ENCODE results near the gene PLET1.
A peak's percentile ranks its signal among the peaks of the same experiment; 100 is the strongest.

Gene PLET1

GRCh38 chr11:112280268-112281126 lies 19.8 kb upstream of the PLET1 start:
- DNase-seq = peak; percentile 42 to 68

- DNase-seq = peak; percentile 61 to 77
These were observed 19.2 kb upstream of the PLET1 start for GRCh38 chr11:112279901-112280267.

GRCh38 chr11:112278803-112279202 lies 18.1 kb upstream of the PLET1 start:
- DNase-seq = no peak

- DNase-seq = no peak
These were observed 17.3 kb upstream of the PLET1 start for GRCh38 chr11:112277941-112278340.

GRCh38 chr11:112277029-112277428 lies 16.4 kb upstream of the PLET1 start:
- no peak for DNase-seq

GRCh38 chr11:112274007-112274783 lies 13.5 kb upstream of the PLET1 start:
- DNase-seq = no peak

- DNase-seq = no peak
These were observed 12.4 kb upstream of the PLET1 start for GRCh38 chr11:112273066-112273465.

- DNase-seq = no peak
These were observed 10.6 kb upstream of the PLET1 start for GRCh38 chr11:112271242-112271641.

- DNase-seq = no peak
These were observed 10.0 kb upstream of the PLET1 start for GRCh38 chr11:112270551-112271180.

GRCh38 chr11:112269139-112269538 lies 8.5 kb upstream of the PLET1 start:
- DNase-seq = no peak

- DNase-seq = no peak
These were observed 7.7 kb upstream of the PLET1 start for GRCh38 chr11:112268406-112268805.

GRCh38 chr11:112267188-112267591 lies 6.5 kb upstream of the PLET1 start:
- no peak for DNase-seq

- DNase-seq = no peak
These were observed 5.7 kb upstream of the PLET1 start for GRCh38 chr11:112266410-112266778.

- no peak for DNase-seq
These were observed 5.2 kb upstream of the PLET1 start for GRCh38 chr11:112265659-112266409.

GRCh38 chr11:112255067-112255720 lies 5.5 kb downstream of the PLET1 start:
- DNase-seq = no peak

- DNase-seq = no peak
These were observed 6.9 kb downstream of the PLET1 start for GRCh38 chr11:112253605-112254242.

- no peak for DNase-seq
These were observed 10.6 kb downstream of the PLET1 start for GRCh38 chr11:112249871-112250610.

GRCh38 chr11:112248201-112248600 lies 12.5 kb downstream of the PLET1 start:
- DNase-seq = no peak

GRCh38 chr11:112247201-112247600 lies 13.5 kb downstream of the PLET1 start:
- no peak for DNase-seq

GRCh38 chr11:112241486-112241885 lies 19.2 kb downstream of the PLET1 start:
- no peak for DNase-seq

GRCh38 chr11:112238041-112238440 lies 22.6 kb downstream of the PLET1 start:
- no peak for DNase-seq
